ENCODE data around the gene RELN. TPM values are rescaled to one million over a fixed set of nuclear protein-coding genes. Genes with fewer than 3 reads are reported as not detected.
A peak's percentile ranks its signal among the peaks of the same experiment; 100 is the strongest.

Gene RELN
- total RNA-seq, 1 experiment from 2014 or later: 4.3 TPM

DNA sequence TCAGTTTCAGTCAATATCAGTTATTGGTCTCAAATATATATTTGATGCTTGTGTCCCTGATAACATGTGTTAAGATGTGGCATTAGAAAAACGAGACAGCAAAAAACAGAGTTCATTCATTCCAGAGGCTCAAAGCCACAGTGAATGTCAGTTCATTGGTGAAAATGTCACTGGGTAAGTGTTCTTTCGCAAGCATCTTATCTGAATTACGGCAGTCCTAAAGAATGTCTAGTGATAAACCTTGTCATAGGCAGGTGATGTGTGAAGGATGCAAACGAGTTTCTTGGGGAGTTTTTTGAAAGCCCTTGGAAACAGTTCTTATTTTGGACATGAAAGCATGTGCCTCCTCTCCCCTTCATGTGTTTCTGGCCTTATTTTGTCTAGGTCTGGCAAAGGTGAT, 45.9 kb upstream of the RELN start:
- H3K36me3 Mint-ChIP-seq (ENCODE audit: insufficient read depth, unreplicated experiment): peaks cover 17% of the 10 kb centered on the region
- Histone ChIP-seq H3K4me3 (ENCODE audit: low read depth, low read length) (no peak overlapping the region), H3K4me1 (peaks cover 14% of the 10 kb centered on the region), H3K36me3 (ENCODE audit: control insufficient read depth, insufficient read depth, low read length) (no peaks in the 10 kb centered on the region; the same call in 1 of the 2 replicates), H3K9me3 (peaks cover 22% of the 10 kb centered on the region), H3K27me3 (replicated peaks; ENCODE audit: control insufficient read depth, insufficient read depth, low read length) (no peaks in the 10 kb centered on the region)
- no peaks in the 10 kb centered on the region for H3K27me3 Mint-ChIP-seq (ENCODE audit: insufficient read depth, unreplicated experiment)
- intact Hi-C loops (cut with micrococcal nuclease; ENCODE audit: unreplicated experiment): loop anchor here (1.0 kb wide), 1 partner anchor 30 kb away; no protein-coding TSS in a partner anchor
- BruUV-seq (replicated peaks): no TSS peak
- H3K4me3 Mint-ChIP-seq (ENCODE audit: unreplicated experiment): no peak overlapping the region
- TF ChIP-seq, protein P1, sequence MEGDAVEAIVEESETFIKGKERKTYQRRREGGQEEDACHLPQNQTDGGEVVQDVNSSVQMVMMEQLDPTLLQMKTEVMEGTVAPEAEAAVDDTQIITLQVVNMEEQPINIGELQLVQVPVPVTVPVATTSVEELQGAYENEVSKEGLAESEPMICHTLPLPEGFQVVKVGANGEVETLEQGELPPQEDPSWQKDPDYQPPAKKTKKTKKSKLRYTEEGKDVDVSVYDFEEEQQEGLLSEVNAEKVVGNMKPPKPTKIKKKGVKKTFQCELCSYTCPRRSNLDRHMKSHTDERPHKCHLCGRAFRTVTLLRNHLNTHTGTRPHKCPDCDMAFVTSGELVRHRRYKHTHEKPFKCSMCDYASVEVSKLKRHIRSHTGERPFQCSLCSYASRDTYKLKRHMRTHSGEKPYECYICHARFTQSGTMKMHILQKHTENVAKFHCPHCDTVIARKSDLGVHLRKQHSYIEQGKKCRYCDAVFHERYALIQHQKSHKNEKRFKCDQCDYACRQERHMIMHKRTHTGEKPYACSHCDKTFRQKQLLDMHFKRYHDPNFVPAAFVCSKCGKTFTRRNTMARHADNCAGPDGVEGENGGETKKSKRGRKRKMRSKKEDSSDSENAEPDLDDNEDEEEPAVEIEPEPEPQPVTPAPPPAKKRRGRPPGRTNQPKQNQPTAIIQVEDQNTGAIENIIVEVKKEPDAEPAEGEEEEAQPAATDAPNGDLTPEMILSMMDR (IDR thresholded peaks at IDR 0.05; ENCODE audit: insufficient read depth in 1 of 2, low read depth in 1 of 2, low read length in 1 of 2, severe bottlenecking in 1 of 2, unreplicated experiment in 1 of 2): no peak
- peaks cover 12% of the 10 kb centered on the region for H3K4me1 Mint-ChIP-seq (ENCODE audit: low read depth, unreplicated experiment)
- DNase-seq: peak in 1 of 2 experiments; percentile 51
- peak overlapping the region; percentile 79 for H3K27ac Mint-ChIP-seq (ENCODE audit: unreplicated experiment)
- POLR2A ChIA-PET: no interaction called here
- CTCF ChIA-PET: no interaction called here
- H3K9me3 Mint-ChIP-seq (ENCODE audit: unreplicated experiment): peaks cover 30% of the 10 kb centered on the region

DNA sequence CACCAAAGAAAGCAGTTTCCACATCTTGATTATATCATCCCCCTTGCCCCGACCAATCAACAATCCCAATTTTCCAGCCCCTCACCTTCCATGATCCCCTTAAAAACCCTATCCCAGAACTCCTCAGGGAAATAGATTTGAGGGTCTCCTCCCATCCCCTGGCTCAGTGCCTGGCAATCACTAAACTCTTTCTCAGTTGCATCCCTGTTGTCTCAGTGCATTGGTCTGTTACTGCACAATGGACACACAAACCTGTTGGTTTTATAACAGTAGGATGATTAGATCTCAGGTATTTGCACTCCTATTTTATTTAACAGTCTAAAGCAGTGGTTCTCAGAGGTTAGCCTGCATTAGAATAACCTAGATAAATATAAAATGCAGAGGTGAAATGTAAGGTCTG, 45.2 kb upstream of the RELN start:
- POLR2A ChIA-PET: no interaction called here
- DNase-seq: peak in 1 of 2 experiments; percentile 19
- H3K9me3 Mint-ChIP-seq (ENCODE audit: unreplicated experiment): peaks cover 30% of the 10 kb centered on the region
- CTCF ChIA-PET: no interaction called here
- TF ChIP-seq, protein P1 (IDR thresholded peaks at IDR 0.05; ENCODE audit: insufficient read depth in 1 of 2, low read depth in 1 of 2, low read length in 1 of 2, severe bottlenecking in 1 of 2, unreplicated experiment in 1 of 2): no peak
- peak overlapping the region; percentile 51 for H3K4me3 Mint-ChIP-seq (ENCODE audit: unreplicated experiment)
- peaks cover 17% of the 10 kb centered on the region for H3K36me3 Mint-ChIP-seq (ENCODE audit: insufficient read depth, unreplicated experiment)
- Histone ChIP-seq H3K4me1 (peaks cover 14% of the 10 kb centered on the region), H3K9me3 (peaks cover 22% of the 10 kb centered on the region), H3K36me3 (ENCODE audit: control insufficient read depth, insufficient read depth, low read length) (no peaks in the 10 kb centered on the region; the same call in 1 of the 2 replicates), H3K27me3 (replicated peaks; ENCODE audit: control insufficient read depth, insufficient read depth, low read length) (no peaks in the 10 kb centered on the region), H3K4me3 (ENCODE audit: low read depth, low read length) (no peak overlapping the region)
- peaks cover 9% of the 10 kb centered on the region for H3K4me1 Mint-ChIP-seq (ENCODE audit: low read depth, unreplicated experiment)
- intact Hi-C loops (cut with micrococcal nuclease; ENCODE audit: unreplicated experiment): loop anchor here (1.0 kb wide), 1 partner anchor 31 kb away; no protein-coding TSS in a partner anchor
- BruUV-seq (replicated peaks): no TSS peak
- no peaks in the 10 kb centered on the region for H3K27me3 Mint-ChIP-seq (ENCODE audit: insufficient read depth, unreplicated experiment)
- peak overlapping the region; percentile 79 for H3K27ac Mint-ChIP-seq (ENCODE audit: unreplicated experiment)

DNA sequence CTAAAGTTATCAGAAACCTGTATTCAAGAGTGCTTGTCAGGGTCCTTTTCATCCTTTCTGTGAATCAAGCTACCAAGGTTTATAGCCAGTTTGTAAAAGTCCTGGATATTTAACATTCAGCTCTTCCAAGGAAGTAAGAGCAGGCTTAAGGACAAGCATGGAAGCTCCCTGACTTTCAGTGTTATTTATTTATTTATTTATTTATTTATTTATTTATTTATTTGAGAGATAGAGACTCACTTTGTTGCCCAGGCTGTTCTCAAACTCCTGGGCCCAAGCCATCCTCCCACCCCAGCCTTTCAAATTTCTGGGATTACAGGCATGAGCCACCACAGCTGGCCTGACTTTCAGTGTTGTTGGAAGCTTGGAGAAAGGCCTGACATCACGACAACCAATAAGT, 44.4 kb upstream of the RELN start:
- ChIA-PET CTCF (no interaction called here), POLR2A (no interaction called here)
- DNase-seq: no peak
- peaks cover 17% of the 10 kb centered on the region for H3K36me3 Mint-ChIP-seq (ENCODE audit: insufficient read depth, unreplicated experiment)
- H3K27me3 ChIP-seq (replicated peaks; ENCODE audit: control insufficient read depth, insufficient read depth, low read length): no peaks in the 10 kb centered on the region
- H3K27me3 Mint-ChIP-seq (ENCODE audit: insufficient read depth, unreplicated experiment): no peaks in the 10 kb centered on the region
- TF ChIP-seq, protein P1 (IDR thresholded peaks at IDR 0.05; ENCODE audit: insufficient read depth in 1 of 2, low read depth in 1 of 2, low read length in 1 of 2, severe bottlenecking in 1 of 2, unreplicated experiment in 1 of 2): no peak
- H3K4me3 ChIP-seq (ENCODE audit: low read depth, low read length): no peak overlapping the region
- no peak overlapping the region for H3K27ac Mint-ChIP-seq (ENCODE audit: unreplicated experiment)
- peaks cover 30% of the 10 kb centered on the region for H3K9me3 Mint-ChIP-seq (ENCODE audit: unreplicated experiment)
- intact Hi-C loops (cut with micrococcal nuclease; ENCODE audit: unreplicated experiment): no loop called here
- H3K9me3 ChIP-seq: peaks cover 22% of the 10 kb centered on the region
- BruUV-seq (replicated peaks): no TSS peak
- H3K4me1 Mint-ChIP-seq (ENCODE audit: low read depth, unreplicated experiment): peaks cover 7% of the 10 kb centered on the region
- no peaks in the 10 kb centered on the region; the same call in 1 of the 2 replicates for H3K36me3 ChIP-seq (ENCODE audit: control insufficient read depth, insufficient read depth, low read length)
- peaks cover 14% of the 10 kb centered on the region for H3K4me1 ChIP-seq
- H3K4me3 Mint-ChIP-seq (ENCODE audit: unreplicated experiment): no peak overlapping the region
